ENCODE measurements around the gene GNA14. TPM values are rescaled to one million over a fixed set of nuclear protein-coding genes. Genes with fewer than 3 reads are reported as not detected.
A peak's percentile ranks its signal among the peaks of the same experiment; 100 is the strongest.
"Not testable (repeated sequence)": the region's sequence is repeated elsewhere in the genome, so short reads cannot be mapped to it uniquely, and the experiment has no call there.

Gene GNA14
- total RNA-seq, 1 experiment from 2014 or later: not detected

GRCh38 chr9:77495834-77496671, 152.1 kb downstream of the GNA14 start:
- H2AFZ ChIP-seq (ENCODE audit: low read length): no peak overlapping the region
- H3K36me3 ChIP-seq (ENCODE audit: insufficient read depth, low read length): no peaks in the 10 kb centered on the region
- DNase-seq: no peak
- H4K20me1 ChIP-seq (ENCODE audit: insufficient read depth, low read depth, low read length): no peaks in the 10 kb centered on the region
- H3K9me2 ChIP-seq (replicated peaks; ENCODE audit: insufficient read depth, low read length): no peaks in the 10 kb centered on the region
- no peak overlapping the region for H3K9ac ChIP-seq (ENCODE audit: low read length)
- no peaks in the 10 kb centered on the region for H3K9me3 ChIP-seq (ENCODE audit: low read length)
- H3K4me1 ChIP-seq (ENCODE audit: low read length): no peaks in the 10 kb centered on the region
- no peak overlapping the region for H3K4me2 ChIP-seq (ENCODE audit: low read depth, low read length, poor library complexity, severe bottlenecking)
- H3K4me3 ChIP-seq (ENCODE audit: low read length): no peak overlapping the region
- no peak overlapping the region for H3K27ac ChIP-seq (ENCODE audit: low read length)
- H3K79me2 ChIP-seq (ENCODE audit: low read length): no peaks in the 10 kb centered on the region
- no peaks in the 10 kb centered on the region for H3K27me3 ChIP-seq (ENCODE audit: low read length)

- not testable (repeated sequence) for H3K4me1 ChIP-seq (ENCODE audit: low read length); H4K20me1 ChIP-seq (ENCODE audit: insufficient read depth, low read depth, low read length); H3K4me3 ChIP-seq (ENCODE audit: low read length); H3K9ac ChIP-seq (ENCODE audit: low read length); H3K4me2 ChIP-seq (ENCODE audit: low read depth, low read length, poor library complexity, severe bottlenecking); H3K27ac ChIP-seq (ENCODE audit: low read length); DNase-seq; H3K36me3 ChIP-seq (ENCODE audit: insufficient read depth, low read length); H3K9me3 ChIP-seq (ENCODE audit: low read length); H3K79me2 ChIP-seq (ENCODE audit: low read length); H3K9me2 ChIP-seq (replicated peaks; ENCODE audit: insufficient read depth, low read length); H3K27me3 ChIP-seq (ENCODE audit: low read length); H2AFZ ChIP-seq (ENCODE audit: low read length)
Measured at GRCh38 chr9:77490279-77490678, 157.8 kb downstream of the GNA14 start.

DNA sequence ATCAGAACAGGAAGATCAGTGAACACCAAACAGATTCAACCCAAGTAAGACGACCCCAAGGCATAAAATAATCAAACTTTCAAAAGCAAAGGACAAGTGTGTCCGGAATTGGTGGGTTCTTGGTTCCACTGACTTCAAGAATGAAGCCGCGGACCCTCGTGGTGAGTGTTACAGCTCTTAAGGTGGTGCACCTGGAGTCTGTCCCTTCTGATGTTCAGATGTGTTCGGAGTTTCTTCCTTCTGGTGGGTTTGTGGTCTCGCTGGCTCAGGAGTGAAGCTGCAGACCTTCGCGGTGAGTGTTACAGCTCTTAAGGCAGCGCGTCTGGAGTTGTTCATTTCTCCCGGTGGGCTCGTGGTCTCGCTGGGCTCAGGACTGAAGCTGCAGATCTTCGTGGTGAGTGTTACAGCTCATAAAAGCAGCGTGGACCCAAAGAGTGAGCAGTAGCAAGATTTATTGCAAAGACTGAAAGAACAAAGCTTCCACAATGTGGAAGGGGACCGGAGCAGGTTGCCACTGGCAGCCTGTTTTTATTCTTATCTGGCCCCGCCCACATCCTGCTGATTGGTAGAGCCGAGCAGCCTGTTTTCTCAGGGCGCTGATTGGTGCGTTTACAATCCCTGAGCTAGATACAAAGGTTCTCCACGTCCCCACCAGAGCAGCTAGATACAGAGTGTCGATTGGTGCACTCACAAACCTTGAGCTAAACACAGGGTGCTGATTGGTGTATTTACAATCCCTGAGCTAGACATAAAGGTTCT, 158.5 kb downstream of the GNA14 start:
- not testable (repeated sequence) for DNase-seq; H2AFZ ChIP-seq (ENCODE audit: low read length); H3K27ac ChIP-seq (ENCODE audit: low read length)

GRCh38 chr9:77488439-77489126, 159.5 kb downstream of the GNA14 start:
- Histone ChIP-seq H3K4me1 (ENCODE audit: low read length) (no peaks in the 10 kb centered on the region), H3K27me3 (ENCODE audit: low read length) (no peaks in the 10 kb centered on the region), H3K4me3 (ENCODE audit: low read length) (no peak overlapping the region), H3K4me2 (ENCODE audit: low read depth, low read length, poor library complexity, severe bottlenecking) (no peak overlapping the region), H2AFZ (ENCODE audit: low read length) (no peak overlapping the region), H3K79me2 (ENCODE audit: low read length) (no peaks in the 10 kb centered on the region), H4K20me1 (ENCODE audit: insufficient read depth, low read depth, low read length) (no peaks in the 10 kb centered on the region), H3K9ac (ENCODE audit: low read length) (no peak overlapping the region), H3K9me3 (ENCODE audit: low read length) (no peaks in the 10 kb centered on the region), H3K9me2 (replicated peaks; ENCODE audit: insufficient read depth, low read length) (no peaks in the 10 kb centered on the region), H3K36me3 (ENCODE audit: insufficient read depth, low read length) (no peaks in the 10 kb centered on the region), H3K27ac (ENCODE audit: low read length) (no peak overlapping the region)
- peak; percentile 68 for DNase-seq

More for the DNA sequence above, 158.5 kb downstream of the GNA14 start:
- not testable (repeated sequence) for H3K4me3 ChIP-seq (ENCODE audit: low read length); H3K4me2 ChIP-seq (ENCODE audit: low read depth, low read length, poor library complexity, severe bottlenecking); H3K4me1 ChIP-seq (ENCODE audit: low read length); H3K9me3 ChIP-seq (ENCODE audit: low read length); H4K20me1 ChIP-seq (ENCODE audit: insufficient read depth, low read depth, low read length); H3K27me3 ChIP-seq (ENCODE audit: low read length); H3K36me3 ChIP-seq (ENCODE audit: insufficient read depth, low read length); H3K9me2 ChIP-seq (replicated peaks; ENCODE audit: insufficient read depth, low read length); H3K9ac ChIP-seq (ENCODE audit: low read length); H3K79me2 ChIP-seq (ENCODE audit: low read length)

- Histone ChIP-seq H3K27ac (ENCODE audit: low read length) (no peak overlapping the region), H2AFZ (ENCODE audit: low read length) (no peak overlapping the region), H3K9ac (ENCODE audit: low read length) (no peak overlapping the region), H3K79me2 (ENCODE audit: low read length) (no peaks in the 10 kb centered on the region), H3K27me3 (ENCODE audit: low read length) (no peaks in the 10 kb centered on the region), H3K4me1 (ENCODE audit: low read length) (no peaks in the 10 kb centered on the region), H3K4me3 (ENCODE audit: low read length) (no peak overlapping the region), H3K36me3 (ENCODE audit: insufficient read depth, low read length) (no peaks in the 10 kb centered on the region), H3K9me2 (replicated peaks; ENCODE audit: insufficient read depth, low read length) (no peaks in the 10 kb centered on the region), H3K4me2 (ENCODE audit: low read depth, low read length, poor library complexity, severe bottlenecking) (no peak overlapping the region), H4K20me1 (ENCODE audit: insufficient read depth, low read depth, low read length) (no peaks in the 10 kb centered on the region), H3K9me3 (ENCODE audit: low read length) (no peaks in the 10 kb centered on the region)
- no peak for DNase-seq
Measured at GRCh38 chr9:77486968-77487367, 161.2 kb downstream of the GNA14 start.

DNA sequence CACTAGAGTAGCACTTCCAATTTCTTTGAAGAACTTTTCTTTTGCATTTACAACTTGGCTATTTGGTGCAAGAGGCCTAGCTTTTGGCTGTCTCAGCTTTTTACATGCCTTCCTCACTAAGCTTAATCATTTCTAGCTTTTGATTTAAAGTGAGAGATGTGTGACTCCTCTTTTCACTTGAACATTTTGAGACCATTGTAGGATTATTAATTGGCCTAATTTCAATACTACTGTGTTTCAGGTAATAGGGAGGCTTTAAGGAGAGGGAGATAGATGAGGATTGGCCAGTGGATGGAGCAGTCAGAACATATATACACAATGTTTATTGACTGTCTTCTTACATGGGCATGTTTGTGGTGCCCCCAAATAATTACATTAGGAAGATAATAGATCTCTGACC, 161.7 kb downstream of the GNA14 start:
- Histone ChIP-seq H3K4me3 (ENCODE audit: low read length) (no peak overlapping the region), H3K4me1 (ENCODE audit: low read length) (no peaks in the 10 kb centered on the region), H3K27me3 (ENCODE audit: low read length) (no peaks in the 10 kb centered on the region), H3K36me3 (ENCODE audit: insufficient read depth, low read length) (no peaks in the 10 kb centered on the region), H3K27ac (ENCODE audit: low read length) (no peak overlapping the region), H4K20me1 (ENCODE audit: insufficient read depth, low read depth, low read length) (no peaks in the 10 kb centered on the region), H3K4me2 (ENCODE audit: low read depth, low read length, poor library complexity, severe bottlenecking) (no peak overlapping the region), H3K79me2 (ENCODE audit: low read length) (no peaks in the 10 kb centered on the region), H3K9me3 (ENCODE audit: low read length) (no peaks in the 10 kb centered on the region), H3K9ac (ENCODE audit: low read length) (no peak overlapping the region), H3K9me2 (replicated peaks; ENCODE audit: insufficient read depth, low read length) (no peaks in the 10 kb centered on the region), H2AFZ (ENCODE audit: low read length) (no peak overlapping the region)
- DNase-seq: no peak

GRCh38 chr9:77475641-77476473, 172.3 kb downstream of the GNA14 start:
- Histone ChIP-seq H3K36me3 (ENCODE audit: insufficient read depth, low read length) (no peaks in the 10 kb centered on the region), H3K9ac (ENCODE audit: low read length) (no peak overlapping the region), H3K27ac (ENCODE audit: low read length) (no peak overlapping the region), H3K4me2 (ENCODE audit: low read depth, low read length, poor library complexity, severe bottlenecking) (peak overlapping the region; percentile 9), H3K4me1 (ENCODE audit: low read length) (peaks cover 12% of the 10 kb centered on the region), H4K20me1 (ENCODE audit: insufficient read depth, low read depth, low read length) (no peaks in the 10 kb centered on the region), H3K4me3 (ENCODE audit: low read length) (no peak overlapping the region), H2AFZ (ENCODE audit: low read length) (peak overlapping the region; percentile 51), H3K79me2 (ENCODE audit: low read length) (no peaks in the 10 kb centered on the region), H3K9me2 (replicated peaks; ENCODE audit: insufficient read depth, low read length) (no peaks in the 10 kb centered on the region), H3K9me3 (ENCODE audit: low read length) (no peaks in the 10 kb centered on the region), H3K27me3 (ENCODE audit: low read length) (no peaks in the 10 kb centered on the region)
- DNase-seq: peak; percentile 66

All from Karpas-422 (cell line).